NOMO-1 treated with DMSO at 0.1 percent for 48 hours (cell line): ENCODE results near the gene PACSIN3.
A peak's percentile ranks its signal among the peaks of the same experiment; 100 is the strongest.

ENCODE experiments used
- DNase-seq: peaks from one replicate; lab custom pipeline; 2025; ENCODE audit not compliant: unreplicated experiment; lab: John Stamatoyannopoulos, UW

Gene PACSIN3

DNA sequence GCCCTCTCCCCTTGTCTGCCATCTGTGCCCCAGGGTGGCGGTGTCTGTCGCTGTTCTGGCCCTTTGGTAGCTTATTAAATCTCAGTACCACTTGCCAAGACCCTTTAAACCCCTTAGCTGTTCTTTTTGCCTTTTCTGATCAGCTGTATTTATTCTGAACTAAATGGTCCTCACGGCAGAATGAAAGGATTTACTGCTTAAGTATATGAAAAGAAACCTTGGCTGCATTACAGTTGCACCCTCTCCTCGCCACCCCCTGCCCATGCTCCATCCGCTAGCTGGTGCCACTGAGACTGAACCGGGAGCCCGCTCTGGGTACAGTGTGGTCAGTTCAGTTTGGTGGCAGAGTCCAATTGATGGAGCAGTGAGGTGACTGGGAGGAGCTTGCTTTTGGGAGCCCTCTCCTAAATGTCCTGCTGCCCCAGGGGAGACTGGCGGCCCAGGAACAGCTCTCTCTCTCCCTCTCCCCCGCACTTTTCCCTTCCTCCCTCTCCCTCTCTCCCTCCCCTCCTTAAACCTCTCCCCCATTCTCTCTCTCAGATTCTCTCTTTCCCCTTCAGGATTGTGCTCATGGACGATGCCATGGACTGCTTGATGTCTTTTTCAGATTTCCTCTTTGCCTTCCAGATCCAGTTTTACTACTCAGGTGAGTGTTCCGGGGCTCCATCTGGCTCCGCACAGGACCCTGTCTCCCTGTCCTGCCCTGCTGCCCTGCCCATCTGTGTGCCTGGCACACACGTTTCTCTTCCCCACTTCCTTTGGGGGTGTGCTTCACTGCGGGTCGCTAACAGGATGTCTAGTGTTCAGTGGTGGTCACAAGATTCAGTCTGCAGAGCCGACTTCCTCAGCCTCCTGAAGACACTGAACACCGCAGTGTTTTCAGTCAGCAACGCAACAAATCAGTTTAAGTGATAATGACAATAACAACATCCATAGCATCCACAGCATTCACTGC, 31.3 kb downstream of the PACSIN3 start:
- no peak for DNase-seq

DNA sequence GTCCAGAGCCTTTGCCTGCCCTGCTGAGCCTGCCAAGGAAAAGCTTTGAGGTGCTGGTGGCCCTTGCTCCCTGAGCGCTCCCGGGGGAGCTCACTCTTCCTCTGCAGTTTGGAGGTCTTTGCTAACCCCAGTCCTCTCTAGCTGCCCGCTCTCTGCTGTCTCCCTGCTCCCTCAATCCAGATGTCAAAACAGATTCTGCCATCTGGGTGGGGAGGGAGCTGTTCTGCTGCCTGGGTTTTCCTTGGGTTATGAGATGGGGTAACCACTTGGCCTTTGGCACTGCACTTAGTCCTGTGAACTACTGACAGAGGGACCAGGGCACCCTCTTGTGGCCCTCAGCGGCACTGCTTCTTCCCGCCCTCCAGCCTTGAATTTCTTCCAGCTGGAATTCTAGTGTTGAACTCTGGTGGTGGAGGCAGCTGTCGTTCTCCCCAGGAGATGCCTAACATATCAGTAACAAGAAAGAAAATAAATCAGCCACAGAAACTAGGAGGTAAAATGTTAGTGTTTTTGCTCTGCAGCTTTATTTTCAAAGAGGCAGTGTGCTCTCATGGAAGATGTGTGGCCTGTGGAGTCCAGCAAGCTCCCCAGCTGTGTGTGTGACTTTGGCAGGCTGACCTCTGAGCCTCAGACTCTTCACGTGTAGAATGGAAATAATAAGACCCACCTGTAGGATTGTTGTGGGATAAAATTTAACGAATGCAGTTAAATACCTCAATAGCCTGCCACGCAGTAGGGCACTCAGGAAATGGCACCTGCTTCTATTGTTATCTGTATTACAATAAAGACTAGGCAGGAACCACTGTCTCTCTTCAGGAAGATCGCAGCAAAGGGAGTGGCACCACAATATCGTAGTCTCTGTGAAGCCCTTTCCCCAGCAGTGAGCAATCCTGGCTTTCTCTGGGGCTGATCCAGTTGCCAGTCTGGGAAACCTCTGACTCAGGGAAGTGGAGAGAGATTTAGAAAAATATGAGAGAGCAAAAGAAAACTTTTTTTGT, 33.0 kb downstream of the PACSIN3 start:
- peak; percentile 38 for DNase-seq

DNA sequence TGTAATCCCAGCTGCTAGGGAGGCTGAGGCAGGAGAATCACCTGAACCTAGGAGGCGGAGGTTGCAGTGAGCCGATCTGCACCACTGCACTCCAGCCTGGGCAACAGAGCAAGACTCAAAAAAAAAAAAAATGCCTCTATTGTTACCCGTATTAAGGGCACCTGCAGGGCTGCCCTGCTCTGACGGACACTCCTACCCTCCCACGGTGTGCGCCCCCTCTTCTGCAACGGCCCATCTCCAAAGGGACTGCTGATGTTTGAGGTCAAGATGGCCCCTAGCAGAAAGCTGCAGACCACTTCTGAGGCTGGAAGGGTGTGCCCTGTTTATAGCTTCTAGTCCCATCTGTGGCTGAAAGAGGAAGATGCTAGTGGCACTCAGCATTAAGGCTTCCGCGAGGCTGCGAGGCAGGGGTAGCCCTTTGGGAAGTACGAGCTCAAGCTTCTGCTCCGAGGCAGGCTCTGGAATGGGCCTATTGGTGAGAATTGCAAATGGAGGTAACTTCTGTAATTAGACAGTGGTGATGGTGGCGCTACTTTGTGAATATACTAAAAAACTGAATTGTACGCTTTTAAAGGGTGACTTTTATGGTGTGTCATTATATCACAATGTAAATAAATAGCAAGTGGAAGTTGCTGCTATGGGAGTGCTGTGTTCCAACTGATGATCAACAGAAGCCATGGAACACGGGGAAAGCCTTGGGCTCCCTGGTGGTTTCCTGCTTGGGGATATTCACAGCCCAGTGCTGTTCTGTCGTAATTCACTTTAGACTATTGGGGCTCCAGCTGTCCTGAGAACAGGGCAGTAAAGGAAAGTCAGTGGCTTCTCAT, 33.9 kb downstream of the PACSIN3 start:
- peak; percentile 5 for DNase-seq

DNA sequence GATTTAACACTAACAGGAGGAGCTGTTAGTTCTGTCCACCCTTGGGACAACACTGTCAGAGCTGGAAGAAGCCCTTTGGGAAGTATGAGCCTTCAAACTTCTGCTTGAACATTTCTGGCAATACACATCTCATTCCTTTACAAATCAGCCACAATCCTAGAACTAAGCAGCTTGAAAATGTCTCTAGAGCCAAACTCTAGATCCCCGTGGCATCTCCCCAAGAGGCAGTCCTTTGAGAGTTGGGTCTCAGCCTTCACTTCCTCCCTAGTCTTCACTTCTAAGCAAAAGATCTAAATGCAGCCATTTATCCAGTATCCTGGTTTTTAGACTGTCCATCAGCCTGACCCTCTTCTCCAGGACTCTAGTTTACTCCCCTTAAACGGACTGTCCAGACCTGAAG, 36.5 kb downstream of the PACSIN3 start:
- no peak for DNase-seq

DNA sequence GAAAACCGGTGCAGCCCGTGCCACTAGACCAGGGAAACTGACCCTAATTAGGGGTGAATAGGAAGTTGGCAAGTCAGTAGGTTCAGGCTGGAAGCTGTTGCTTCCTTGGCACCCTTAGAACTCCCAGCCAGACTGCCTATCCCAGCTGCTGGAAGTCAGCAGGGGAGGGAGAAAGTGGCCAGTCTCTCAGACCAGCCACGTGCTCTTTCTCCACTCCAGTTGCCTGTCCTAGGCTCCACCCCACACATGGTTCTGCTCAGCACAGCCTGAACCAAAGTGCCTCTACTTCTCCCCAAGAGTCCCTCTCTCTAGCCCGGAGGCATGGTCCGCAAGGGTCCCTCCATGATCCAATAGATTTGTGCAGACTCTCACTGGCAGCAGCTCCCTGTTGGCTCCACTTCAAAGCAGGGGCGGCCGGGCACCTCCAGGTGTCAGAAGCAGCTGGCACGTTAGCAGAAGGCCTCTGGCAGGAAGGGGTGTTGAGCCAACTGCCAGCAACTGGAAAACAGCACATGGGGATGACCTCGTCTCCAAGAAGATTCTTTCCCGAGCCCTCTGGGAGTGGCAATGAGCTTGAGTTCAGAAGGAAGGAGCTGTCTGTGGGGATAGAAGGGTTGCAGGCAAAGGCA, 37.2 kb downstream of the PACSIN3 start:
- no peak for DNase-seq

DNA sequence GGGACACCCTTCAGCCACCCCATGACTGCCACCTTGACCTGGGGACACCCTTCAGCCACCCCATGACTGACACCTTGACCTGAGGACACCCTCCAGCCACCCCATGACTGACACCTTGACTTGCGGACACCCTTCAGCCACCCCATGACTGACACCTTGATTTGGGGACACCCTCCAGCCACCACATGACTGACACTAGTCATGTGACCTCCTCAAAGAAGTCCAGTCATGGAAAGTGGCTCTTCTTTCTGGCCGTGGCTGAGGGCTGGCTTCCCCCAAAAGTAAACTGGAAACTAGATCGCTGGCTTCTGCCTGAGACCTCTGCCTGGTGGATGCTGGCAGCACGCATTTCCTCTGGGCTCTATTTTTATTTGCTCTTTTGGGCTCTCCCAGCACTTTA, 38.0 kb downstream of the PACSIN3 start:
- no peak for DNase-seq

DNA sequence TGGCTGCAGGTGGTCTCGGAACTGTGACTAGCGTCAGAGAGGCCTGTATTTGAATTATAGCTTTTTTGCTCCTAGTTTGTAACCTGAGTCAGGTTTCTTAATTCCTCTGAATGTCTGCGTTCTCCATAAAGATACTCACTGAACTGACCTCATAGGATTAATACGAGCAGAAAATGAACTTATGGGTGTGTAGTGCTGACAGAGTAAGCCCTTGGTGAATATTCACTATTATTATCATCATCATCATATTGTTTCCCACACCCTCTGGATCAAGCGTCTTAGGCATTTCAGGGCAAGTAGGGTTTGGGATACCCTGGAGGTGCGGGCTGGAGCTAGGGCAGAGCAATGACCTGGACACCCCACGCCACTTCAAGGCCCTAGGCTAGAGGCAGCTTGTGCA, 38.6 kb downstream of the PACSIN3 start:
- DNase-seq = no peak

DNA sequence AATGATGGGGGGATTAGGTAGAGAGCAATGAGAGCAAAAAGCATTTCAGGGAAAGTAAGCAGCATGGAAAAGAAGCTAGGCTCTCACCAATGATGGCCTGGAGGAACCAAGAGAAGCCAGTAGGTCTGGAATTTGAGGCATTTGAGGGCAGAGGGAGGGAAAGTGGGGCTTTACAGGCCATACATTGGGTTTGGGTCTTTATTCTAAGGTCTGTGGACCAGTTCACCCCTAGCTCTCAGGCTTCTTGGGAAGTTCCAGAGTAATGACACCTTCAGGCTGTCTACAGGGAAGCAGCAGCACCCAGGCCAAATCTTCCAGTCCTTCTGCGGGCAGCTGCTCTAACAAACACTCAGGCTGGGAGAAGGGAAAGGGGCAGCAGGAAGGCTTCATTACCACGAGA, 39.0 kb downstream of the PACSIN3 start:
- no peak for DNase-seq

DNA sequence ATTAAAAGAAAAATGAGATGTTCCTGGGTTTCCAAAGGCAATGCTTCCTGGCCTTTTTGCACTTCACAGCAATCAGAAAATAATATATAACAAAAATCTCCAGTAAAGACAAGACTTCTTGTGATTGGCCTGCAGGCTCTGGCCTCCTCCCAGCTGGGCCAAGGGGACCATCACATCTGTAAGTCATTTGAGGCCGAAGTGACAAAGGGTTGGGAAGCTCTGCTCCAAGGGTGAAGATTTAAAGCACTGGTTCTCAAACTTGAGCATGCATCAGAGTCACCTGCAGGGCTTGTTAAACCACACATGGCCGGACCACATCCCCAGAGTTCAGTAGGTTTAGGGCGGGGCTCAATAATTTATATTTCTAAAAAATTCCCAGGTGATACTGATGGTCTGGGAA, 41.7 kb downstream of the PACSIN3 start:
- DNase-seq = no peak

DNA sequence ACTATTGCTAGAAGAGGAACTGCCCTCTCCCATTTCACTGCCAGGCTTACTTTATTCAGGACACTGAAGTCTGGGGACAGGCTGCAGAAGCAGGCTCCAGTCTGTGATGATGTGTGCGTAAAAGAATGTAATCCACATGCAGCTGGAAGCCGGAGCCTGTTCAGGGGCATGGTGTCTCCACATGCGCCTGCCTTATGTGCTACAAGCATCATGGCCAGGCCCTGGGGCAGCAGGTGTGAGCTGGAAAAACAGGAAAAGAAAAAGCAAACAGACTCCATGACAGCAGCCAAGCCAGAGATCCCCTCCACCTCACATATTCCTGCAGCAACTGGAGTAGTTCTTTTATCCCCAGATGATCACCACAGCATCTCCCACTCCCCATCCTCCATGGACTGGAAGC, 42.9 kb downstream of the PACSIN3 start:
- no peak for DNase-seq

DNA sequence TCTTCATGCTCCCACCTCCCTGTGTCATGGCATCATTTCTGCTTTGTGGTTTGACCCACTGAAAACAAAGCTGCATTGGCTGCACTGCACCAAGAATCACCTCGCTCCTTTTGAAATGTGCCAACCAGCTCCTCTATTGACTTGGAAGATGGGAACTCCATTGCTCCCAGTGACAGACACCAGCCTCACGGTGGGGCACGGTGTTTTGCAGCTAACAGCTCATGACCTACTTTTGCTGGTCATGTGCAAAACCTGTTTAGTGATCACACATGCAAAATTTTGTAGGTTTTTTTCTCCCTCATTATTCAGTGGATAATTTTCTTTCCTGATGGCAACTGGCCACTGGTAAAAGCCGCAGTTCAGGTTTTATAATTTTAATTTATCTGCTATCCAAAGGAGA, 46.4 kb downstream of the PACSIN3 start:
- no peak for DNase-seq

DNA sequence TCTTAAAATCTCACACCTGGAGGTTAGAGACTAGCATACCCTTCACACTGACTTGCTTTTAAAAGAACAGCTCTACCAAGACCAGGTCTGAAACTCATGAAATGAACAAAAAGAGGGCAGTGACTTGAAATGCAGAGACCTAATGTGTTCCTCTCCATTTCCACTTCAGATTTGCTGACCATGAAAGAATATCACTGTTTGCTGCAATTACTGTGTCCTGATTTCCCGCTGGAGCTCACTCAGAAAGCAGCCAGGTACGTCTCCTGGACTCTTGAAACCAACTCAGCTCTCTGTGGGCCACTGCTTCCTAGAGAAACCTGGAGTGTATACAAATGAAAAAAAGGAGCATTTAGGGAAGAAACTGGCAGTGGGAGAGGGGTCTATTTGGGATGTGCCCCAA, 48.8 kb downstream of the PACSIN3 start:
- DNase-seq = no peak

DNA sequence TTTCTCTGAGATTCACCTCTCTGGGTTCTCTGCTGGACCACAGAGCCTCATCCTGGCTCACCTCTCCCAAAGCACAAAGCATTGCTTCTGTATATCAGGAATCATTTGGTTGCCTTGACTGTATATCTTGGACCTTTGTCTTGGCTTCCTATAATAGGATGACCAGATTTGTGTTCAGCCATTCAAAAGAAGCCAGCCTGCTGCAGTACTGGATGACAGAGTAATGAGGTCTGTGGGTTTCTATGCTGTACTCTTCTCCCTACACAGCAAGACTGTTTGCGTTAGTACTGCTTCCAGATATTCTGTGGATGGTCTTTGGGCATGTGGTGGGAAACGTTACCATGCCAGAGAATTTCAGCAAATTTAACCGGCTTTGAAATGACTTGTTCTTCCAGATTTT, 49.3 kb downstream of the PACSIN3 start:
- no peak for DNase-seq

DNA sequence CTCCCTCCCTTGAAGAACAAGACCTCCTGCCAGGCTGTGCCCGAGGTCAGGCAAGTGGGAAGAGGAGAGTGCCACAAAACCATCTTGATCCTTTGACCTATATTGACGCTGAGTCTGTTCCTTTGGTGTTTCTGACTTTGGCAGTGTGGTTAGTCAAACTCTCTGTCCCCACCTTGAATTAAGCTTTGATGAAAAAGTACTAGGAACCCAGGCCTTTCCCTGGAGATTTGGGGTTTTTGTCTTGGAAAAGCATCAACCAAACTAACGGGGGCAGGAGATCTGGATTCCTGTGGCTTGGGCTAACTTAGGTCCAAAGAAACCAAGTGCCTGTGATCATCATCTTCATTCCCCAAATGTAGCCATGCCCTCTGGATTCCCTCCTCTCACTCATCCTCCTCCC, 49.9 kb downstream of the PACSIN3 start:
- DNase-seq = no peak

DNA sequence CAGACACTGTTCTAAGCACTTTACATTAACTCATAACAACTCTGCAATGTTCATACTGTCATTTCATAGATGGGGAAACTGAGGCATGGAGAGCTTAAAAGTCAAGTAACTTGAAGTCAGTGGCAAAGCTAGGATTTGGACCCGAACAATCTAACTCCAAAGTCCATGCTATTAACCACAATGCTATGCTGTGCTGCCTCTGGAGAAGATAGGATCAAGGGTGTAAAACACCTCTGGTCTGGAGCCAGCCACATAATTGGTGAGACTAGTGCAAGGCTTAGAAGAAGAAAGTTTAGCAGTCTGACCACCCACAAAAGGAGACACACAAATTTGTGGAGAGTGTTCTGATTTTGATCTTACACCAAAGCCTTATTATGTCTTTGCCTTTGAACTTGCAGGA, 53.3 kb downstream of the PACSIN3 start:
- DNase-seq = no peak

DNA sequence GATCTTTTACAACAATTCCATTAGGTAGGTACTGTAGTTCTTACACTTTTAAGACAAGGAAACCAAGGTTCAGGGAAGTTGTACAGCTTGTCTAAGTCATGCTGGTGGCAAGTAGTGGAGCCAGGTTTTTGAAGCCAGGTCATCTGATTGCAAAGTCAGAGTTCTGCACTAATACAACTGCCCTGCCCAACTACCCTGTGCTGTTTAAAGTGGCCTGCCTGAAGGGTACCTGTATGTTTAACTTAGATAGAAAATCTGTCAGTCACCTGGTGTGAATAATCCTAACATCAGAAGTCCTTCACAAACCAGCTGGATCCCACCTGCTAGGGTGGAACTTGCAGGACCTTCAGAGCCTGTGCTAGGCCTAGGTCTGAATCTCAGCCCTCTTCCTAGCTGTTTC, 53.7 kb downstream of the PACSIN3 start:
- DNase-seq = no peak

DNA sequence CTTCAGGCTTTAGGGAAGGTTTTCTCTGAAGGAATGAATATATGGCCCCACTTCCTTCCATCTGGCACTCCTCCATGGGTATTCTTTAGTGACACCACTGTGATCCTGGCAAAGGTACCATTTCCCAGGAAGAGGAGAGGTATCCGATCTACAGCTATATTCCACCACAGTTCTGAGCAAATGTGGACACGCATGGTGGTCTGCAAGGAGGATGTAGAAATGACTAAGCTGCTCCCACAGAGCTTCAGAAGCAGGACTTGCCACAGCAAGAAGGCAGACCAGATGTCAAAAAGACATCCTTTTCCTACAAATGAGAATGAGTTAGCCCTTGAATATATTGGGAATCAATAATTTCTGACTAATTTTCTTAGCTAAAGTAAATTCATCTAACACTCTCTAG, 55.1 kb downstream of the PACSIN3 start:
- DNase-seq = no peak

DNA sequence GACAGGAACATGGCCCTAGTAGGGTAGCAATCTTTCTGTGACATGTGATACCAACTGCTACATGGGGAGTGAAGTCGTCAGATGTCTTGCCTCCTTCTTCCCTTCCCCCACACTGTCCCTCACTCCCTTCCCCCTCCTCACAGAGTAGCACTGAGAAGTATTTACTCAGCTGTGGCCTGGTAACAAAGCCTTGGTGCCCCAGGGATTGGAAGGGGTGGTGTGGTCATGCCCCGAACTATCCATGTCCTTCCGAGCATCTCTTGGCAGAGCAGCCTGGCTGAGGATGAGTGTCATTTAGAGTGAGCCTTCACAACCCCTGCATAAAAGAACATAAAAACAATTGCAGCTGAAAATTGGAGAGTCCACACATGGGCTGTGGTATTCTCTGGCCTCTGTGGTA, 55.7 kb downstream of the PACSIN3 start:
- no peak for DNase-seq
